ENCODE measurements around the gene ZIC1.

GRCh38 chr3:147389717-147390116, 19.4 kb upstream of the ZIC1 start:
- TF ChIP-seq POLR2A (IDR thresholded peaks at IDR 0.05) = no peak
- TF ChIP-seq CTCF (IDR thresholded peaks at IDR 0.05) = no peak
- TF ChIP-seq POLR2AphosphoS5 (IDR thresholded peaks at IDR 0.05) = no peak

Data from breast epithelium (tissue), 3 donors.